Fibroblast of the aortic adventitia (primary cell): ENCODE measurements around the gene PKNOX2. TPM values are rescaled to one million over a fixed set of nuclear protein-coding genes. Genes with fewer than 3 reads are reported as not detected.
A peak's percentile ranks its signal among the peaks of the same experiment; 100 is the strongest.

Experiments used
- DNase-seq: peaks from one replicate; pipeline ENCODE4 v3.0.0-alpha.2; 2010; ENCODE audit warnings: low read depth
- H3K4me3 ChIP-seq: 2 replicates; pipeline ENCODE4 v1.5.1; 2011; ENCODE audit warnings: low read depth, mild to moderate bottlenecking, control low read depth, low read length, moderate library complexity
- total RNA-seq: library from RNA; depleted of rRNA; stranded (reverse); fragments of >200 nt; gene quantifications from 2 replicates; pipeline ENCODE4 v1.2.3, GENCODE V29; 2012; ENCODE audit warnings: low replicate concordance
- TF ChIP-seq, protein P1 (sequence below): IDR thresholded peaks from 2 replicates; pipeline ENCODE4 v1.5.1; 2011; ENCODE audit warnings: mild to moderate bottlenecking, low read length, control low read depth, inconsistent platforms; ENCODE audit not compliant: insufficient read depth

Gene PKNOX2
- total RNA-seq, 1 donor, result 2.0 TPM

- TF ChIP-seq, protein P1, sequence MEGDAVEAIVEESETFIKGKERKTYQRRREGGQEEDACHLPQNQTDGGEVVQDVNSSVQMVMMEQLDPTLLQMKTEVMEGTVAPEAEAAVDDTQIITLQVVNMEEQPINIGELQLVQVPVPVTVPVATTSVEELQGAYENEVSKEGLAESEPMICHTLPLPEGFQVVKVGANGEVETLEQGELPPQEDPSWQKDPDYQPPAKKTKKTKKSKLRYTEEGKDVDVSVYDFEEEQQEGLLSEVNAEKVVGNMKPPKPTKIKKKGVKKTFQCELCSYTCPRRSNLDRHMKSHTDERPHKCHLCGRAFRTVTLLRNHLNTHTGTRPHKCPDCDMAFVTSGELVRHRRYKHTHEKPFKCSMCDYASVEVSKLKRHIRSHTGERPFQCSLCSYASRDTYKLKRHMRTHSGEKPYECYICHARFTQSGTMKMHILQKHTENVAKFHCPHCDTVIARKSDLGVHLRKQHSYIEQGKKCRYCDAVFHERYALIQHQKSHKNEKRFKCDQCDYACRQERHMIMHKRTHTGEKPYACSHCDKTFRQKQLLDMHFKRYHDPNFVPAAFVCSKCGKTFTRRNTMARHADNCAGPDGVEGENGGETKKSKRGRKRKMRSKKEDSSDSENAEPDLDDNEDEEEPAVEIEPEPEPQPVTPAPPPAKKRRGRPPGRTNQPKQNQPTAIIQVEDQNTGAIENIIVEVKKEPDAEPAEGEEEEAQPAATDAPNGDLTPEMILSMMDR, result no peak
- no peak for DNase-seq
- no peak overlapping the region for H3K4me3 ChIP-seq
Observed at GRCh38 chr11:125371431-125371935, 206.9 kb downstream of the PKNOX2 start.

- TF ChIP-seq, protein P1, result no peak
- no peak overlapping the region for H3K4me3 ChIP-seq
- no peak for DNase-seq
Observed at GRCh38 chr11:125372088-125372487, 207.5 kb downstream of the PKNOX2 start.

- DNase-seq, result no peak
- TF ChIP-seq, protein P1, result no peak
- H3K4me3 ChIP-seq, result no peak overlapping the region
Observed at GRCh38 chr11:125372911-125373310, 208.4 kb downstream of the PKNOX2 start.

- TF ChIP-seq, protein P1, result no peak
- no peak overlapping the region for H3K4me3 ChIP-seq
- no peak for DNase-seq
Observed at GRCh38 chr11:125373426-125374391, 209.2 kb downstream of the PKNOX2 start.

- no peak overlapping the region for H3K4me3 ChIP-seq
- TF ChIP-seq, protein P1, result no peak
- DNase-seq, result no peak
Observed at GRCh38 chr11:125374398-125374797, 209.8 kb downstream of the PKNOX2 start.

GRCh38 chr11:125375146-125375545 lies 210.6 kb downstream of the PKNOX2 start:
- peak; percentile 27 for DNase-seq

More at GRCh38 chr11:125375146-125375545, 210.6 kb downstream of the PKNOX2 start:
- TF ChIP-seq, protein P1, result no peak
- H3K4me3 ChIP-seq, result no peak overlapping the region
